Hepatocyte (in vitro differentiated cells): ENCODE data around the gene HIGD1B.

Experiments
- EZH2 ChIP-seq: fragments of 200-600 bp; sonication (generic); IDR thresholded peaks from 2 replicates; pipeline ENCODE4 v1.6.1; 2016; ENCODE audit warnings: antibody characterized with exemption, mild to moderate bottlenecking, borderline replicate concordance
- EZH2phosphoT487 ChIP-seq: fragments of 200-600 bp; sonication (generic); IDR thresholded peaks from one replicate; pipeline ENCODE4 v1.6.1; 2018; ENCODE audit warnings: antibody characterized with exemption, mild to moderate bottlenecking, low read depth, moderate library complexity; ENCODE audit not compliant: unreplicated experiment, severe bottlenecking
- TF ChIP-seq, protein P1 (sequence below): fragments of 200-600 bp; sonication (generic); IDR thresholded peaks from 2 replicates; pipeline ENCODE4 v1.5.1; 2016; ENCODE audit warnings: antibody characterized with exemption, mild to moderate bottlenecking; ENCODE audit not compliant: poor library complexity

DNA sequence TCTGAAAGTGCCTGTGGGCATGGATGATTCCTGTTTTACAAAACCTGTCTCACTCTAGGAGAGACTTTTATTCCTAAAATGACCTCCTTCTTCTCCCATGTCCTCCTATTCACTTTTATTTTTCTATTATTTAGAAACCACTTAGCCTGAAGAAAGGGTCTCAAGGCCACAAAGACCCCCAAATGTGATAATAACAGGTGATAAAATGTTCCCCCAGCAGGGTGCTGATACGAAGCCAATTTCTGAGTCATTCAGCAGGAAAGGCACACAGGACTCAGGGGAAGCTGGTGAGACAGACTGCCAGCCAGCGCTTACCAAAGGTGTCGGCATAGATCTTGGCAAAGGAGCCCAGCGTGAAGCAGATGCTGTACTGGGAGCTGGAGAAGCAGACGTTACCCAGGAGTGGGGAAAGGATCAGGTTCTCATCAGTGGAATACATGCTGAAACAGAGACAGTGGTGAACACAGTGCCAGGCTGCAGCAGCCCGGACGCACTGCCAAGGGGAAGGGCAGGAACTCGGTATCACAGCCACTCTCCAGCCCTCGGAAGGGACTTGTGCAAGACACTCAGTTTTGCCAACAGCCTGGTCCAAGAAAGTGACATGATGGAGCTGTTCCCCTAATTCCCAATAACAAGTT lies 24.6 kb downstream of the HIGD1B start:
- TF ChIP-seq EZH2phosphoT487 (no peak), EZH2 (no peak)
- TF ChIP-seq, protein P1, sequence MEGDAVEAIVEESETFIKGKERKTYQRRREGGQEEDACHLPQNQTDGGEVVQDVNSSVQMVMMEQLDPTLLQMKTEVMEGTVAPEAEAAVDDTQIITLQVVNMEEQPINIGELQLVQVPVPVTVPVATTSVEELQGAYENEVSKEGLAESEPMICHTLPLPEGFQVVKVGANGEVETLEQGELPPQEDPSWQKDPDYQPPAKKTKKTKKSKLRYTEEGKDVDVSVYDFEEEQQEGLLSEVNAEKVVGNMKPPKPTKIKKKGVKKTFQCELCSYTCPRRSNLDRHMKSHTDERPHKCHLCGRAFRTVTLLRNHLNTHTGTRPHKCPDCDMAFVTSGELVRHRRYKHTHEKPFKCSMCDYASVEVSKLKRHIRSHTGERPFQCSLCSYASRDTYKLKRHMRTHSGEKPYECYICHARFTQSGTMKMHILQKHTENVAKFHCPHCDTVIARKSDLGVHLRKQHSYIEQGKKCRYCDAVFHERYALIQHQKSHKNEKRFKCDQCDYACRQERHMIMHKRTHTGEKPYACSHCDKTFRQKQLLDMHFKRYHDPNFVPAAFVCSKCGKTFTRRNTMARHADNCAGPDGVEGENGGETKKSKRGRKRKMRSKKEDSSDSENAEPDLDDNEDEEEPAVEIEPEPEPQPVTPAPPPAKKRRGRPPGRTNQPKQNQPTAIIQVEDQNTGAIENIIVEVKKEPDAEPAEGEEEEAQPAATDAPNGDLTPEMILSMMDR: no peak
